ENCODE results near the gene CDH9.
"Not testable (repeated sequence)": the region's sequence is repeated elsewhere in the genome, so short reads cannot be mapped to it uniquely, and the experiment has no call there.

The CDH9 gene

GRCh38 chr5:26942481-26942880, 95.9 kb downstream of the CDH9 start:
- no peak for DNase-seq

GRCh38 chr5:26940994-26941393, 97.4 kb downstream of the CDH9 start:
- no peak for DNase-seq

GRCh38 chr5:26932238-26932637, 106.1 kb downstream of the CDH9 start:
- DNase-seq = no peak

GRCh38 chr5:26921439-26921838, 116.9 kb downstream of the CDH9 start:
- DNase-seq = no peak

- DNase-seq = no peak
Observed at GRCh38 chr5:26903469-26903868, 134.9 kb downstream of the CDH9 start.

- DNase-seq = no peak
Observed at GRCh38 chr5:26894719-26895263, 143.6 kb downstream of the CDH9 start.

- DNase-seq = no peak
Observed at GRCh38 chr5:26893078-26893477, 145.3 kb downstream of the CDH9 start.

- no peak for DNase-seq
Observed at GRCh38 chr5:26889815-26890214, 148.6 kb downstream of the CDH9 start.

GRCh38 chr5:26884481-26884880, 153.9 kb downstream of the CDH9 start:
- DNase-seq = no peak

- DNase-seq = no peak
Observed at GRCh38 chr5:26883375-26883774, 155.0 kb downstream of the CDH9 start.

- no peak for DNase-seq
Observed at GRCh38 chr5:26881901-26882300, 156.5 kb downstream of the CDH9 start.

GRCh38 chr5:26877154-26877553, 161.2 kb downstream of the CDH9 start:
- DNase-seq = no peak

- DNase-seq = no peak
Observed at GRCh38 chr5:26872337-26872736, 166.0 kb downstream of the CDH9 start.

GRCh38 chr5:26869781-26870180, 168.6 kb downstream of the CDH9 start:
- no peak for DNase-seq

GRCh38 chr5:26868504-26868903, 169.9 kb downstream of the CDH9 start:
- DNase-seq = no peak

- no peak for DNase-seq
Observed at GRCh38 chr5:26864061-26864460, 174.3 kb downstream of the CDH9 start.

- DNase-seq = no peak
Observed at GRCh38 chr5:26856238-26856637, 182.1 kb downstream of the CDH9 start.

- DNase-seq = not testable (repeated sequence)
Observed at GRCh38 chr5:26852450-26852849, 185.9 kb downstream of the CDH9 start.

GRCh38 chr5:26847041-26847736, 191.2 kb downstream of the CDH9 start:
- no peak for DNase-seq

GRCh38 chr5:26843677-26844076, 194.7 kb downstream of the CDH9 start:
- DNase-seq = no peak

GRCh38 chr5:26833596-26833995, 204.8 kb downstream of the CDH9 start:
- no peak for DNase-seq
